ENCODE measurements around the gene APOBEC3A.
"Not testable (repeated sequence)": the region's sequence is repeated elsewhere in the genome, so short reads cannot be mapped to it uniquely, and the experiment has no call there.

APOBEC3A gene

GRCh38 chr22:38941488-38941987, 15.9 kb upstream of the APOBEC3A start:
- no peak for TF ChIP-seq CTCF (IDR thresholded peaks at IDR 0.05; ENCODE audit: low read depth, low read length)
- no peak overlapping the region for H3K4me3 ChIP-seq (ENCODE audit: low read depth, low read length)

- no peak for TF ChIP-seq CTCF (IDR thresholded peaks at IDR 0.05; ENCODE audit: low read depth, low read length)
- H3K4me3 ChIP-seq (ENCODE audit: low read depth, low read length), result no peak overlapping the region
These were observed 14.7 kb upstream of the APOBEC3A start for GRCh38 chr22:38942702-38943101.

GRCh38 chr22:38943201-38943600, 14.2 kb upstream of the APOBEC3A start:
- no peak overlapping the region for H3K4me3 ChIP-seq (ENCODE audit: low read depth, low read length)
- no peak for TF ChIP-seq CTCF (IDR thresholded peaks at IDR 0.05; ENCODE audit: low read depth, low read length)

- no peak for TF ChIP-seq CTCF (IDR thresholded peaks at IDR 0.05; ENCODE audit: low read depth, low read length)
These were observed 13.5 kb upstream of the APOBEC3A start for GRCh38 chr22:38943882-38944281.

GRCh38 chr22:38944653-38945052, 12.8 kb upstream of the APOBEC3A start:
- no peak overlapping the region for H3K4me3 ChIP-seq (ENCODE audit: low read depth, low read length)
- TF ChIP-seq CTCF (IDR thresholded peaks at IDR 0.05; ENCODE audit: low read depth, low read length), result no peak

More at GRCh38 chr22:38943882-38944281, 13.5 kb upstream of the APOBEC3A start:
- H3K4me3 ChIP-seq (ENCODE audit: low read depth, low read length), result no peak overlapping the region

GRCh38 chr22:38945706-38946338, 11.6 kb upstream of the APOBEC3A start:
- H3K4me3 ChIP-seq (ENCODE audit: low read depth, low read length), result not testable (repeated sequence)

GRCh38 chr22:38946771-38947170, 10.6 kb upstream of the APOBEC3A start:
- no peak overlapping the region for H3K4me3 ChIP-seq (ENCODE audit: low read depth, low read length)
- TF ChIP-seq CTCF (IDR thresholded peaks at IDR 0.05; ENCODE audit: low read depth, low read length), result no peak
